ENCODE measurements around the gene FER1L5. TPM values are rescaled to one million over a fixed set of nuclear protein-coding genes. Genes with fewer than 3 reads are reported as not detected.

Gene FER1L5
- total RNA-seq, 1 experiment from 2014 or later: not detected

DNA sequence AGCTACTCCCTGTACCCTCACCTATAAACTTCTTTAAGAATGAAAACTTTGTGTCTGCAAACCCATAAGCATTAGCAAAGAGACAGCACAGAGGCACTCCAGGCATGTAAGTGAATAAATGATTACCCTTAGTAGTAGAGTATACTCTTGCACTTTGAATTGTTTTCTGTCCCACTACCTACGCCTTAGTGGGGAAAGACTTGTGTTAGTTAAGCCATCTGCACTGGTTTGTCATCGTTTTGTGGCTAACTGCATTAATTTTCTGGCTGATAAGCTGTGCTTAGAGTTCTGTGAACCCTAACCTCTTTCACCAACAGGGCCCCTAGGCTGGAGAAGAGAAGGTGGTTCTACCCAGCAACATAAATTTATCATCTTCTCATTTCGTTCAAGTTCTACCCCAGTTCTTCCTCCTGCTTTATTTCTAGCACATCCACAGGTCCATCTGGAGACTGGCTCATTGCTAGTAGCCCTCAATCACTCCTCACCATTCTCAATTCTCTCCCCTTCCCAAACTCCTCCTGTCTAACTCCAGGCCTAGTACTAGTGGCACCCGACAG lies 96.6 kb downstream of the FER1L5 start:
- DNase-seq (ENCODE audit: low read depth): no peak

DNA sequence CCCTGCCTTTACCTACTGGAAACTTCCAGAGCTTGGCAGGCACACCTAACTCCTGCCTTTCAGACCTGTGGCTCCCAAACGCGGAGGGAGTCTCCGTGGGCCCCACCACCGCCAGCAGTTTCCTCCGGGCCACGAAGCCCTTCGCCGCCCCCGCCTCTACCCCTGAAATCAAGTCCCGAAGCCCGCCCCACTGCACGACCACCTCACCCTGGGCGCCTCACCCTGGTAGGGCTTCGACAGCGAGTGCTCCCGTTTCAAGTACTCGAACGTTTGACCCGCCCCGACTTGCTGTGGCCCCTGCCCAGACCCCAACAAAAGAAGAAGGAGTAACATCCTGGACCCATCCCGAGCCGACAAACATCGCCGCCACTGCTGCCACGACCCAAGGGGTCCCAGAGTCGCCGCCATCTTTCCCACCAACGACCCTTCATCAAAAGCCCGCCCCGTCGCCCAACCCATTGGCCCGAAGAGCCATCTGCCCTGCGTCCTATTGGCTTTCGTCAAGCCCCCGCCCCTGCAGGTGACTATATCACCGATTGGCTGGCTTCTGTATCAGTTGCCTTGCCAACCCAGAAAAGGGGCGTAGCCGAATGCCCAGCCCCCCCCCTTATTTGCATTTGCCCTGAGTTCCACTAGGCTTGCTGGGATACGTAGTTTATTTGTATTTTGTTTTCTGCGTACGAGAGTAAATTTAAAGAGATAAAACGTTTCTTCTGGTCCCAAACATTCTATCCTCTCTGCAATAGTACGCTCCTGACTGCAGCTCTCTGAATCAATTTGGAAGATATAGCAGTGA lies 97.3 kb downstream of the FER1L5 start, which contains the start of gene LMAN2L:
LMAN2L (minus strand) TSS at position 432 of the 796 bp plus-strand sequence; CDS start at position 408, 24 bp downstream.
- peak; percentile 93 for DNase-seq (ENCODE audit: low read depth)

- DNase-seq (ENCODE audit: low read depth): no peak
Measured at GRCh38 chr2:96747061-96747617, 104.6 kb downstream of the FER1L5 start.

GRCh38 chr2:96751800-96752199 lies 109.2 kb downstream of the FER1L5 start:
- DNase-seq (ENCODE audit: low read depth): no peak

- no peak for DNase-seq (ENCODE audit: low read depth)
Measured at GRCh38 chr2:96753661-96754282, 111.2 kb downstream of the FER1L5 start.

- no peak for DNase-seq (ENCODE audit: low read depth)
Measured at GRCh38 chr2:96754317-96754716, 111.8 kb downstream of the FER1L5 start.

Other genes starting within 250 kb of the FER1L5 start
- gene NEURL3, start 137.4 kb upstream of the FER1L5 start, total RNA-seq (2014; rRNA removed; shearing (Covaris generic)): not detected in 2 replicates
- 2.1 and 4.1 TPM in 2 replicates for gene ARID5A, start 106.0 kb upstream of the FER1L5 start, total RNA-seq (2014; rRNA removed; shearing (Covaris generic))
- gene KANSL3, start 4.5 kb upstream of the FER1L5 start, total RNA-seq (2014; rRNA removed; shearing (Covaris generic)): 13.1 and 13.2 TPM in 2 replicates
- 7.5 and 7.7 TPM in 2 replicates for gene LMAN2L, start 97.3 kb downstream of the FER1L5 start, total RNA-seq (2014; rRNA removed; shearing (Covaris generic))
- 2.1 and 2.2 TPM in 2 replicates for gene CNNM4, start 118.1 kb downstream of the FER1L5 start, total RNA-seq (2014; rRNA removed; shearing (Covaris generic))
- gene CNNM3, start 173.5 kb downstream of the FER1L5 start, total RNA-seq (2014; rRNA removed; shearing (Covaris generic)): 3.5 and 10.4 TPM in 2 replicates
- gene ANKRD23, start 201.3 kb downstream of the FER1L5 start, total RNA-seq (2014; rRNA removed; shearing (Covaris generic)): 0.26 and 0.27 TPM in 2 replicates
- gene ANKRD39, start 215.3 kb downstream of the FER1L5 start, total RNA-seq (2014; rRNA removed; shearing (Covaris generic)): 9.3 and 9.5 TPM in 2 replicates
- gene SEMA4C, start 227.3 kb downstream of the FER1L5 start, total RNA-seq (2014; rRNA removed; shearing (Covaris generic)): 11.2 and 15.4 TPM in 2 replicates

All from HT1080 (cell line).